Smooth muscle cell (in vitro differentiated cells): ENCODE results near the gene USP24. TPM values are rescaled to one million over a fixed set of nuclear protein-coding genes. Genes with fewer than 3 reads are reported as not detected.
"Not testable (repeated sequence)": the region's sequence is repeated elsewhere in the genome, so short reads cannot be mapped to it uniquely, and the experiment has no call there.

ENCODE experiments used
- DNase-seq: peaks from one replicate; lab custom pipeline; 2025; ENCODE audit not compliant: unreplicated experiment; lab: John Stamatoyannopoulos, UW
- H2AFZ ChIP-seq: fragments of 200-600 bp; sonication (generic); 2 replicates; pipeline ENCODE4 v1.6.0; 2016; ENCODE audit warnings: antibody characterized with exemption, low read depth, mild to moderate bottlenecking
- H3F3A ChIP-seq: fragments of 200-600 bp; sonication (generic); 2 replicates; pipeline ENCODE4 v1.6.0; 2017; ENCODE audit warnings: antibody characterized with exemption, low read depth
- H3K27ac ChIP-seq: fragments of 200-600 bp; sonication (generic); 2 replicates; pipeline ENCODE4 v1.5.1; 2016; ENCODE audit warnings: low read depth, mild to moderate bottlenecking
- H3K27me3 ChIP-seq: fragments of 200-600 bp; sonication (generic); 2 replicates; pipeline ENCODE4 v1.6.1; 2016; ENCODE audit warnings: low read depth, mild to moderate bottlenecking
- H3K36me3 ChIP-seq: fragments of 200-600 bp; sonication (generic); 2 replicates; pipeline ENCODE4 v1.5.1; 2016; ENCODE audit warnings: low read depth
- H3K4me1 ChIP-seq: fragments of 200-600 bp; sonication (generic); 2 replicates; pipeline ENCODE4 v1.5.1; 2016; ENCODE audit warnings: low read depth
- H3K4me2 ChIP-seq: fragments of 200-600 bp; sonication (generic); 2 replicates; pipeline ENCODE4 v1.6.0; 2016; ENCODE audit warnings: mild to moderate bottlenecking
- H3K4me3 ChIP-seq: fragments of 200-600 bp; sonication (generic); 2 replicates; pipeline ENCODE4 v1.5.1; 2016; ENCODE audit warnings: mild to moderate bottlenecking
- H3K79me2 ChIP-seq: fragments of 200-600 bp; sonication (generic); 2 replicates; pipeline ENCODE4 v1.6.0; 2016; ENCODE audit warnings: low read depth, mild to moderate bottlenecking
- H3K9ac ChIP-seq: fragments of 200-600 bp; sonication (generic); 2 replicates; pipeline ENCODE4 v1.6.0; 2016; ENCODE audit warnings: low read depth
- H3K9me3 ChIP-seq: fragments of 200-600 bp; sonication (generic); replicated peaks from 2 replicates; pipeline ENCODE4 v1.5.1; 2016; ENCODE audit warnings: low read depth
- H4K20me1 ChIP-seq: fragments of 200-600 bp; sonication (generic); 2 replicates; pipeline ENCODE4 v1.6.0; 2016; ENCODE audit warnings: low read depth
- WGBS: methylation state at CpG from one replicate; pipeline ENCODE4 v1.1.7; 2016; ENCODE audit warnings: low lambda C conversion rate; 5-methylcytosine and 5-hydroxymethylcytosine counted together
- polyA plus RNA-seq: library from polyadenylated mRNA; unstranded; fragments of >200 nt; fragmentation: Nextera tagmentation; extraction: Ambion mirVana; gene quantifications from 2 replicates; pipeline ENCODE4 v1.2.1, GENCODE V29; 2016
- total RNA-seq: library from RNA; depleted of rRNA; stranded (reverse); fragments of >200 nt; gene quantifications from 2 replicates; pipeline ENCODE4 v1.2.3, GENCODE V29; 2014
- TF ChIP-seq, protein P1 (sequence below): fragments of 200-600 bp; sonication (generic); IDR thresholded peaks from 2 replicates; pipeline ENCODE4 v1.5.1; 2017; ENCODE audit warnings: borderline replicate concordance, mild to moderate bottlenecking, antibody characterized with exemption; ENCODE audit not compliant: insufficient read depth, poor library complexity, severe bottlenecking

USP24 gene
- total and polyA plus RNA-seq, 2 experiments from 2014 or later, result 3.6 to 25.9 TPM

DNA sequence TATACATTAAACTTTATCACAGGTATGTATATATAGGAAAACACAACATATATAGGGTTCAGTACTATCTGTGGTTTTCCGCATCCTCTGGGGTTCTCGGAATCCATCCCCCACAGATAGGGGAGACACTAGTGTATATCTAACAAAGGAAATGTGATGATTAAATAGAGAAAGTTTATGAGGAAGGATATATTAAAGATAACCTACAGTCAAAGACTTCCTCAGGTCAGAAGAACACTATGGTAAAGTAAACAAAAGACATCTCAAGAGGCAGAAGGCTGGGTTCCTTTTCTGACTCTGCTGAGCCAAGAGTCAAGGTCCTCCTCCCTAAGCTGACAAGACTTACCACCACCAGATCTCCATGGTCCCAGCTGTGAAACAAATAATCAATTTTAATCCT lies 12.1 kb downstream of the USP24 start:
- Histone ChIP-seq H3K4me3 (no peak overlapping the region), H3K27ac (no peak overlapping the region), H3K4me2 (no peak overlapping the region), H3K79me2 (peaks cover 52% of the 10 kb centered on the region), H3K27me3 (no peaks in the 10 kb centered on the region), H2AFZ (no peak overlapping the region), H3K9ac (no peak overlapping the region), H3K9me3 (no peaks in the 10 kb centered on the region), H3K4me1 (no peaks in the 10 kb centered on the region), H3K36me3 (no peaks in the 10 kb centered on the region), H3F3A (no peaks in the 10 kb centered on the region), H4K20me1 (peaks cover 63% of the 10 kb centered on the region)
- WGBS, result 100% methylated on average over 2 of the region's 2 CpGs
- TF ChIP-seq, protein P1, sequence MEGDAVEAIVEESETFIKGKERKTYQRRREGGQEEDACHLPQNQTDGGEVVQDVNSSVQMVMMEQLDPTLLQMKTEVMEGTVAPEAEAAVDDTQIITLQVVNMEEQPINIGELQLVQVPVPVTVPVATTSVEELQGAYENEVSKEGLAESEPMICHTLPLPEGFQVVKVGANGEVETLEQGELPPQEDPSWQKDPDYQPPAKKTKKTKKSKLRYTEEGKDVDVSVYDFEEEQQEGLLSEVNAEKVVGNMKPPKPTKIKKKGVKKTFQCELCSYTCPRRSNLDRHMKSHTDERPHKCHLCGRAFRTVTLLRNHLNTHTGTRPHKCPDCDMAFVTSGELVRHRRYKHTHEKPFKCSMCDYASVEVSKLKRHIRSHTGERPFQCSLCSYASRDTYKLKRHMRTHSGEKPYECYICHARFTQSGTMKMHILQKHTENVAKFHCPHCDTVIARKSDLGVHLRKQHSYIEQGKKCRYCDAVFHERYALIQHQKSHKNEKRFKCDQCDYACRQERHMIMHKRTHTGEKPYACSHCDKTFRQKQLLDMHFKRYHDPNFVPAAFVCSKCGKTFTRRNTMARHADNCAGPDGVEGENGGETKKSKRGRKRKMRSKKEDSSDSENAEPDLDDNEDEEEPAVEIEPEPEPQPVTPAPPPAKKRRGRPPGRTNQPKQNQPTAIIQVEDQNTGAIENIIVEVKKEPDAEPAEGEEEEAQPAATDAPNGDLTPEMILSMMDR, result no peak
- DNase-seq, result no peak

DNA sequence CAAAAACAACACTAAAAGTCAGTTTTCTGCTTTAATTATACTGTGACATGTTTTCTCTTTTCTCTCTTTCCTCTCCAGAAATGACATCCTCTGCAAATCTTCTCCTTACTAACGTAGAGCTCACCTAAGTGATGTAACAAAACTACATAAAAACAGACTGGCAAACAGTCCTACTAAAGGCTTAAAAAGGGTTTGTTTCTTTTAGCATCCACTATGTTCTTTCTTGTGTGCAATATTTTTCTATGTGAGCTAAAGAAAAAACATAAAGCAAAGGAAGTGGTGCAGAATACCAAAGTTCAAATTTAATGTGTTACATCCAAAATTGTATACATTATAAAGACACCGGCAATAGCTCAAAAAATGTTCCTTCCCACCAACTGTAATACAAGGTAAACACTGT lies 14.5 kb downstream of the USP24 start:
- no peak for DNase-seq
- Histone ChIP-seq H4K20me1 (peaks cover 61% of the 10 kb centered on the region), H3K27ac (no peak overlapping the region), H3K36me3 (no peaks in the 10 kb centered on the region), H3K79me2 (peaks cover 39% of the 10 kb centered on the region), H3K4me3 (no peak overlapping the region), H3K9ac (no peak overlapping the region), H3K9me3 (no peaks in the 10 kb centered on the region), H3F3A (no peaks in the 10 kb centered on the region), H3K4me1 (peaks cover 7% of the 10 kb centered on the region), H2AFZ (no peak overlapping the region), H3K4me2 (no peak overlapping the region), H3K27me3 (no peaks in the 10 kb centered on the region)
- TF ChIP-seq, protein P1, result no peak
- 87% methylated on average over 2 of the region's 2 CpGs for WGBS

- Histone ChIP-seq H3K79me2 (peaks cover 33% of the 10 kb centered on the region), H4K20me1 (peaks cover 61% of the 10 kb centered on the region)
- WGBS, result 92% methylated on average over 9 of the region's 9 CpGs
- H3K9ac ChIP-seq, H3F3A ChIP-seq, H3K27ac ChIP-seq, H2AFZ ChIP-seq, H3K27me3 ChIP-seq, H3K4me3 ChIP-seq, DNase-seq, H3K4me1 ChIP-seq, H3K9me3 ChIP-seq, H3K4me2 ChIP-seq, H3K36me3 ChIP-seq: not testable (repeated sequence)
These were observed 15.4 kb downstream of the USP24 start for GRCh38 chr1:55199735-55200134.

DNA sequence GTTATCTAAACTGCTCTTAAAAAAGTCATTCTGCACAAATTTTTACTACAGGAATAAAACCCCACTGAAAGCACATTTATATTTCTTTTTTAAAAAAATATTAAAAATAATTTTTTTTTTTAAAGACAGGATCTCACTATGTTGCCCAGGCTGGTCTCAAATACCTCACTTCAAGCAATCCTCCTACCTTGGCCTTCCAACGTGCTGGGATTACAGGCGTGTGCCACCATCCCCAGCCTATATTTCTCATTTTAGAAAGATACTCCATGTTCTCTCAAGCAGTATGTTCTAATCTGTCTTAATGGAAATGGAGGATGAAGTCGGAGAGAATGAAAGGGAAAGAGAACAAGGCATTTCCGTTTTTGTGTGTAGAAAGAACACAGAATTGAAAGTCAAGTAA lies 17.1 kb downstream of the USP24 start:
- no peak for DNase-seq
- H3K9ac ChIP-seq, result no peak overlapping the region
- peaks cover 61% of the 10 kb centered on the region for H4K20me1 ChIP-seq
- no peak overlapping the region for H3K4me2 ChIP-seq
- no peak overlapping the region for H2AFZ ChIP-seq
- TF ChIP-seq, protein P1, result no peak
- H3K4me1 ChIP-seq, result peaks cover 7% of the 10 kb centered on the region
- H3F3A ChIP-seq, result no peaks in the 10 kb centered on the region
- H3K27ac ChIP-seq, result no peak overlapping the region
- H3K27me3 ChIP-seq, result no peaks in the 10 kb centered on the region
- no peak overlapping the region for H3K4me3 ChIP-seq
- no peaks in the 10 kb centered on the region for H3K36me3 ChIP-seq
- no peaks in the 10 kb centered on the region for H3K9me3 ChIP-seq
- H3K79me2 ChIP-seq, result peaks cover 23% of the 10 kb centered on the region
- 96% methylated on average over 4 of the region's 4 CpGs for WGBS
